HEK293 (cell line): Measurements from ENCODE around the gene HOXA3.
A peak's percentile ranks its signal among the peaks of the same experiment; 100 is the strongest.

Experiments used
- CTCF ChIA-PET: fragments of 350-600 bp; formaldehyde crosslinking; extraction: SDS; loops from one replicate; lab custom pipeline; 2021; ENCODE audit warnings: antibody characterized with exemption; lab: Yijun Ruan, JAX
- POLR2A ChIA-PET: fragments of 300-600 bp; formaldehyde crosslinking; extraction: SDS; loops from one replicate; lab custom pipeline; 2020; ENCODE audit warnings: antibody characterized with exemption, inconsistent platforms; lab: Yijun Ruan, JAX
- H3K27ac ChIP-seq: fragments of 200-500 bp; sonication (Bioruptor generic); 2 replicates; pipeline ENCODE4 v1.5.1; 2014; ENCODE audit warnings: low read depth, low read length, control low read depth, inconsistent platforms; ENCODE audit errors: extremely low read depth
- H3K36me3 ChIP-seq, 2 experiments: fragments of 200-500 bp in 1 of 2; sonication (Bioruptor generic) in 1 of 2; 1 replicate in 1 of 2; 2 replicates in 1 of 2; pipeline ENCODE4 v1.5.1; 2014 to 2017; ENCODE audit warnings: inconsistent platforms in 2 of 2, low read length in 2 of 2; ENCODE audit not compliant: control insufficient read depth in 2 of 2, insufficient read depth in 1 of 2
- H3K4me1 ChIP-seq: fragments of 200-500 bp; sonication (Bioruptor generic); 2 replicates; pipeline ENCODE4 v1.5.1; 2014; ENCODE audit warnings: mild to moderate bottlenecking, low read length, inconsistent platforms; ENCODE audit not compliant: control insufficient read depth, insufficient read depth
- H3K4me3 ChIP-seq: 2 replicates; pipeline ENCODE4 v1.5.1; 2011; ENCODE audit warnings: low read depth, mild to moderate bottlenecking, control low read depth, low read length, moderate library complexity
- H3K9me3 ChIP-seq: fragments of 200-500 bp; sonication (Bioruptor generic); 2 replicates; pipeline ENCODE4 v1.5.1; 2014; ENCODE audit warnings: low read depth, low read length, inconsistent platforms; ENCODE audit not compliant: control insufficient read depth, insufficient read depth
- EGR2 ChIP-seq: fragments of 450-650 bp; formaldehyde crosslinking; IDR thresholded peaks from 2 replicates; pipeline ENCODE4 v1.5.1; 2016; ENCODE audit warnings: low read depth, missing biosample characterization, missing genetic modification characterization
- GLI4 ChIP-seq: fragments of 450-650 bp; formaldehyde crosslinking; IDR thresholded peaks from 2 replicates; pipeline ENCODE4 v1.5.1; 2016; ENCODE audit warnings: missing biosample characterization, missing genetic modification characterization
- IKZF3 ChIP-seq: fragments of 450-650 bp; IDR thresholded peaks from 2 replicates; pipeline ENCODE4 v1.5.0; 2018; ENCODE audit warnings: missing biosample characterization, mild to moderate bottlenecking, missing genetic modification characterization, moderate library complexity
- KLF1 ChIP-seq: fragments of 450-650 bp; formaldehyde crosslinking; IDR thresholded peaks from 2 replicates; pipeline ENCODE4 v1.5.1; 2016; ENCODE audit warnings: missing biosample characterization, missing genetic modification characterization
- KLF10 ChIP-seq: fragments of 450-650 bp; IDR thresholded peaks from 2 replicates; pipeline ENCODE4 v1.5.1; 2018; ENCODE audit warnings: missing biosample characterization, mild to moderate bottlenecking, missing genetic modification characterization
- KLF7 ChIP-seq: fragments of 450-650 bp; formaldehyde crosslinking; IDR thresholded peaks from 2 replicates; pipeline ENCODE4 v1.5.1; 2016; ENCODE audit warnings: missing biosample characterization, missing genetic modification characterization, borderline replicate concordance
- MEIS1 ChIP-seq: sonication (generic); formaldehyde crosslinking; IDR thresholded peaks from 2 replicates; pipeline ENCODE4 v1.8.1; 2022; ENCODE audit warnings: missing genetic modification reagents, mild to moderate bottlenecking, borderline replicate concordance
- RBAK ChIP-seq: fragments of 450-650 bp; formaldehyde crosslinking; IDR thresholded peaks from 2 replicates; pipeline ENCODE4 v1.5.1; 2016; ENCODE audit warnings: missing biosample characterization, missing genetic modification characterization
- SALL2 ChIP-seq: fragments of 450-650 bp; formaldehyde crosslinking; IDR thresholded peaks from 2 replicates; pipeline ENCODE4 v1.5.0; 2017; ENCODE audit warnings: missing biosample characterization, mild to moderate bottlenecking, missing genetic modification characterization, borderline replicate concordance
- TRIM28 ChIP-seq: IDR thresholded peaks from 2 replicates; pipeline ENCODE4 v1.6.1; 2011; ENCODE audit warnings: low read length, control low read depth, borderline replicate concordance
- WT1 ChIP-seq: fragments of 450-650 bp; formaldehyde crosslinking; IDR thresholded peaks from 2 replicates; pipeline ENCODE4 v1.5.1; 2016; ENCODE audit warnings: missing biosample characterization, missing genetic modification characterization
- ZBTB17 ChIP-seq: fragments of 450-650 bp; formaldehyde crosslinking; IDR thresholded peaks from 2 replicates; pipeline ENCODE4 v1.5.1; 2016; ENCODE audit warnings: missing biosample characterization, missing genetic modification characterization
- ZBTB8A ChIP-seq: fragments of 450-650 bp; formaldehyde crosslinking; IDR thresholded peaks from 2 replicates; pipeline ENCODE4 v1.5.1; 2016; ENCODE audit warnings: missing biosample characterization, missing genetic modification characterization
- ZFHX2 ChIP-seq: fragments of 450-650 bp; formaldehyde crosslinking; conservative IDR thresholded peaks from 2 replicates; pipeline ENCODE4 v1.5.1; 2016; ENCODE audit warnings: missing biosample characterization, missing genetic modification characterization
- ZIC2 ChIP-seq: fragments of 450-650 bp; formaldehyde crosslinking; IDR thresholded peaks from 2 replicates; pipeline ENCODE4 v1.5.1; 2016; ENCODE audit warnings: missing biosample characterization, missing genetic modification characterization
- ZNF146 ChIP-seq: fragments of 450-650 bp; formaldehyde crosslinking; IDR thresholded peaks from 2 replicates; pipeline ENCODE4 v1.5.1; 2016; ENCODE audit warnings: missing biosample characterization, missing genetic modification characterization
- ZNF2 ChIP-seq: fragments of 450-650 bp; formaldehyde crosslinking; IDR thresholded peaks from 2 replicates; pipeline ENCODE4 v1.5.1; 2016; ENCODE audit warnings: missing biosample characterization, missing genetic modification characterization
- ZNF366 ChIP-seq: fragments of 450-650 bp; formaldehyde crosslinking; conservative IDR thresholded peaks from 2 replicates; pipeline ENCODE4 v1.5.1; 2016; ENCODE audit warnings: missing biosample characterization, missing genetic modification characterization
- ZNF426 ChIP-seq: fragments of 450-650 bp; formaldehyde crosslinking; IDR thresholded peaks from 2 replicates; pipeline ENCODE4 v1.5.1; 2017; ENCODE audit warnings: missing biosample characterization, missing genetic modification characterization, mild to moderate bottlenecking, inconsistent platforms, moderate library complexity
- ZNF473 ChIP-seq: fragments of 450-650 bp; formaldehyde crosslinking; IDR thresholded peaks from 2 replicates; pipeline ENCODE4 v1.5.1; 2017; ENCODE audit warnings: missing biosample characterization, missing genetic modification characterization
- ZNF521 ChIP-seq: fragments of 450-650 bp; formaldehyde crosslinking; IDR thresholded peaks from 2 replicates; pipeline ENCODE4 v1.5.1; 2017; ENCODE audit warnings: missing biosample characterization, mild to moderate bottlenecking, missing genetic modification characterization
- ZNF600 ChIP-seq: fragments of 450-650 bp; formaldehyde crosslinking; IDR thresholded peaks from 2 replicates; pipeline ENCODE4 v1.5.1; 2016; ENCODE audit warnings: missing biosample characterization, missing genetic modification characterization
- ZNF610 ChIP-seq: fragments of 450-650 bp; formaldehyde crosslinking; IDR thresholded peaks from 2 replicates; pipeline ENCODE4 v1.5.1; 2016; ENCODE audit warnings: missing biosample characterization, missing genetic modification characterization, borderline replicate concordance
- ZNF623 ChIP-seq: fragments of 450-650 bp; formaldehyde crosslinking; IDR thresholded peaks from 2 replicates; pipeline ENCODE4 v1.5.1; 2016; ENCODE audit warnings: missing biosample characterization, missing genetic modification characterization
- ZNF654 ChIP-seq: fragments of 450-650 bp; formaldehyde crosslinking; IDR thresholded peaks from 2 replicates; pipeline ENCODE4 v1.5.1; 2016; ENCODE audit warnings: low read depth, missing biosample characterization, missing genetic modification characterization
- ZNF776 ChIP-seq: fragments of 450-650 bp; formaldehyde crosslinking; IDR thresholded peaks from 2 replicates; pipeline ENCODE4 v1.5.0; 2017; ENCODE audit warnings: missing biosample characterization, missing genetic modification characterization, borderline replicate concordance
- TF ChIP-seq, protein P1 (sequence below): fragments of 450-650 bp; formaldehyde crosslinking; IDR thresholded peaks from 2 replicates; pipeline ENCODE4 v1.5.1; 2016; ENCODE audit warnings: missing biosample characterization, missing genetic modification characterization
- TF ChIP-seq, protein P2 (sequence below): fragments of 450-650 bp; formaldehyde crosslinking; IDR thresholded peaks from 2 replicates; pipeline ENCODE4 v1.5.1; 2017; ENCODE audit warnings: missing biosample characterization, missing genetic modification characterization
- TF ChIP-seq, protein P3 (sequence below): fragments of 450-650 bp; formaldehyde crosslinking; IDR thresholded peaks from 2 replicates; pipeline ENCODE4 v1.5.1; 2016; ENCODE audit warnings: missing biosample characterization, missing genetic modification characterization, borderline replicate concordance

HOXA3 gene

DNA sequence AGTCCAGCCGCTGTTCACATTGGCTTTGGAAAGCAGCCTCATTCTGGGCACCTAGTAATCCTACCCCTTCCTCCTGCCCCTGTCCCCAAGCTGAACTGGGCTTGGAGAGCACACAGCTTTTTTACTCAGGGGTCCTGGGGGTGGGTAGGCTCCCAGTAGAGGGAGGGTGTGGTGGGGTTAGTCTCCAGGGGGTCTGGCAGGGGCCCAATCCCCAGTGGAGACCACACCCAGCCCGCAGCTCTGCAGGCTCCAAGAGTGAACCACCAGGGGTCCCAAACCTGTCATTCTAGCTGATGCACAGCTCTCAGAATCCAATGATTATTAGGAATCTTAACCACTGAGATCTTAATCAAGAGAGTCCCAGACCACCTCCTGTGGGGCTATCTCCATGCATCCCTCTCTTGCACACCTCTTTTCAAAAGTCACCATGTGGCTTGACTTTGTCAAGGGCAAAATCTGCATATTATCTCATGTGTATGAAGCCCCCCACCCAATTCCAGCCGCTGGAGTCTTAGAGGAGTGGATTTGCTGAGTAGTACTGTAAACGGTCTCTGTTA, 30.0 kb upstream of the HOXA3 start (continued):
- no peak for TF ChIP-seq SALL2
- peak; percentile 12; the same call in 1 of the 2 replicates for TF ChIP-seq IKZF3
- TF ChIP-seq, protein P1, sequence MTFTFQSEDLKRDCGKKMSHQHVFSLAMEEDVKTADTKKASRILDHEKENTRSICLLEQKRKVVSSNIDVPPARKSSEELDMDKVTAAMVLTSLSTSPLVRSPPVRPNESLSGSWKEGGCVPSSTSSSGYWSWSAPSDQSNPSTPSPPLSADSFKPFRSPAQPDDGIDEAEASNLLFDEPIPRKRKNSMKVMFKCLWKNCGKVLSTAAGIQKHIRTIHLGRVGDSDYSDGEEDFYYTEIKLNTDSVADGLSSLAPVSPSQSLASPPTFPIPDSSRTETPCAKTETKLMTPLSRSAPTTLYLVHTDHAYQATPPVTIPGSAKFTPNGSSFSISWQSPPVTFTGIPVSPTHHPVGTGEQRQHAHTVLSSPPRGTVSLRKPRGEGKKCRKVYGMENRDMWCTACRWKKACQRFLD (tag by site-specific recombination), result no peak
- TF ChIP-seq KLF1 (tag by site-specific recombination), result peak; percentile 76
- TF ChIP-seq ZNF146, result no peak
- no peak for TF ChIP-seq TRIM28
- TF ChIP-seq ZBTB8A, result peak; percentile 91
- no peak for TF ChIP-seq ZNF2 (tag by site-specific recombination)
- TF ChIP-seq, protein P2, sequence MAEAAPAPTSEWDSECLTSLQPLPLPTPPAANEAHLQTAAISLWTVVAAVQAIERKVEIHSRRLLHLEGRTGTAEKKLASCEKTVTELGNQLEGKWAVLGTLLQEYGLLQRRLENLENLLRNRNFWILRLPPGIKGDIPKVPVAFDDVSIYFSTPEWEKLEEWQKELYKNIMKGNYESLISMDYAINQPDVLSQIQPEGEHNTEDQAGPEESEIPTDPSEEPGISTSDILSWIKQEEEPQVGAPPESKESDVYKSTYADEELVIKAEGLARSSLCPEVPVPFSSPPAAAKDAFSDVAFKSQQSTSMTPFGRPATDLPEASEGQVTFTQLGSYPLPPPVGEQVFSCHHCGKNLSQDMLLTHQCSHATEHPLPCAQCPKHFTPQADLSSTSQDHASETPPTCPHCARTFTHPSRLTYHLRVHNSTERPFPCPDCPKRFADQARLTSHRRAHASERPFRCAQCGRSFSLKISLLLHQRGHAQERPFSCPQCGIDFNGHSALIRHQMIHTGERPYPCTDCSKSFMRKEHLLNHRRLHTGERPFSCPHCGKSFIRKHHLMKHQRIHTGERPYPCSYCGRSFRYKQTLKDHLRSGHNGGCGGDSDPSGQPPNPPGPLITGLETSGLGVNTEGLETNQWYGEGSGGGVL (tag by site-specific recombination), result peak; percentile 29; the same call in 1 of the 2 replicates
- peak; percentile 60; the same call in 1 of the 2 replicates for TF ChIP-seq KLF7 (tag by site-specific recombination)
- TF ChIP-seq ZNF426 (tag by site-specific recombination), result 0 out of 2 replicates have a peak, but pooled peaks have one; percentile 5
- TF ChIP-seq ZNF366 (tag by site-specific recombination), result no peak

DNA sequence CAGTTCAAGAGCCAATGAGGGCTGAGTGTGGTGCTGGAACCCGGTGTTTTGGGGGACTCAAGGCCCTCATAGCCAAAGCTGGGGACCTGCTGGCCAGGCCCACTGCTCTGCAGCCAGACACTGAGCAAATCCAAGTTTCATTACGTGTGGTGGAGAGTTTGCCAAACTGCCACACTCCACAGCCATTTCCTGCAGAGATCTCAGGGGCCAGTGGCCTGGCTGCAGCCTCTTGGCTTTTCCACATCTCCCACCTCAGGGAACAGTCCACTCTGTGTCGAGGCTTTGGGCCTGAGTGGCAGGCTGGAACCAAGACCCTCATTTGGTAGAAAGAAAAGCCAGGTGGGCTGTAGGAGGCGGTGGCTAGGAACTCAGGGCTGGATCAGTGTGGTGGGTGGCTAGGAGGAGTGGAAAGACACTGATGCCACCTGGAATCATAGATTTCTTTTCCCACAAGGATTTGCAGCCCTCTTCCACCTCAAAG, 29.5 kb upstream of the HOXA3 start:
- ChIA-PET CTCF (interaction anchor here (0.7 to 1.8 kb wide), 5 partner anchors 9 to 275 kb away, joined by 3 to 7 read pairs (median 4); no protein-coding TSS in a partner anchor), POLR2A (interaction anchor here (0.6 to 7.6 kb wide), 6 partner anchors 9 to 739 kb away, joined by 3 to 237 read pairs (median 4); partner anchors contain the start of genes HOXA10 and HOXA9)
- peak overlapping the region; percentile 99 for H3K27ac ChIP-seq

DNA sequence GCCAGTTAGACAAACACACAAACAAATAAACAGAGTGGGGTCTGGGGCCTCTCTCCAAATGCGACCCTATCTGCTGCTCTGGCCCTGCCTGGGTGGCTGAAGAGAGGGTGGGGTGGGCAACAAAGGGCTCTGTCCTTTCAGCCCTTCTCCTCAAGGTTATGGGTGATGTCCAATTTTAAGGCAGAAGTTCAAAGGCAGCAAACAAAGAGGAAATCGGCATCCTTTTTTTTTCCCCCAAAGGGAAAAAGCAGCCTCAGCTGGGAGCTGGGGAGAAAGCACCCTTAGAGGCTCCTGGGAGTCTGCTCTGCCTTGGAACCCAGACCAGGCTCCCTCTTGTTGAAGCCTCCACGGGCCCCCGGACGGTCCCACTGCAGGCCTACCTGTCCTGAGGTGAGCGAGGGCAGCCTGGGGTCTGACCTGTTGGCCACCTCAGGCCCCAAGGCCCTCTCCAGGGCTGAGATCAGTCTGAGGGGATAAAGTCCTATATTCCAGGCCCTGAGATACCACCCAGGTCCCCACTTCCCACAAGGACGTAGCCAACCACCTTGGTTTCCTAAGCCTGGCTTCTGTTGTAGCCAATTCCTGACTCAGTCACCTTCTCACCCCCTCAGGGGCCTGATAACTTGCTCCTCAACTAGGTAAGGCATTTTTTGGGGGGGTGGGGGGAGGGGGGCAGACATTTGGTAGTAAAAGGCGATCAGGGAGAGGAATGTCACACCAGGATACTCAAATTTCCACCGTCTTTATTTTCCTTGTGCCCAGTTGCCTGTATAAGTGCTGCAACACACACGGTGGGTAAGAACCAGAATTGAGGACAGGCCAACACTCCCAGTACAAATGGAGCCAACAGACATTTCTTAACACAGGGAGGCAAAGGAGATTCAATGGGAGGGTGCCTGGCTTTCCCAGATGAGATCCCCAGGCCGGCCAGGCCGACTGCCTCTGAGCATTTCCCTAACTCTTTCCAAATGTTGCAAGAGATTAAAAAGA, 28.3 kb upstream of the HOXA3 start:
- peak overlapping the region; percentile 99 for H3K27ac ChIP-seq
- peak overlapping the region; percentile 76 for H3K4me3 ChIP-seq
- ChIA-PET CTCF (interaction anchor here (0.5 to 2.6 kb wide), 8 partner anchors 10 to 1394 kb away, joined by 3 to 15 read pairs (median 4); no protein-coding TSS in a partner anchor), POLR2A (interaction anchor here (0.7 to 7.6 kb wide), 16 partner anchors 8 to 1318 kb away, joined by 4 to 237 read pairs (median 8); partner anchors contain the start of genes HOXA10, HOXA5, HOXA6 and HOXA7)
- peaks cover 29% of the 10 kb centered on the region for H3K4me1 ChIP-seq
- no peaks in the 10 kb centered on the region for H3K9me3 ChIP-seq
- H3K36me3 ChIP-seq, result peaks cover 0 to 10% of the 10 kb centered on the region in 2 experiments; a peak in 2 of 3 replicates
- TF ChIP-seq ZNF366 (tag by site-specific recombination), result 0 out of 2 replicates have a peak, but pooled peaks have one; percentile 37
- TF ChIP-seq GLI4 (tag by site-specific recombination), result no peak
- TF ChIP-seq ZNF610 (tag by site-specific recombination), result no peak
- no peak for TF ChIP-seq WT1
- no peak for TF ChIP-seq KLF10 (tag by site-specific recombination)
- peak; percentile 5; the same call in 1 of the 2 replicates for TF ChIP-seq ZBTB8A
- no peak for TF ChIP-seq ZIC2
- TF ChIP-seq ZNF521, result no peak
- no peak for TF ChIP-seq ZNF473
- TF ChIP-seq ZNF600, result peak; percentile 36; the same call in 1 of the 2 replicates
- TF ChIP-seq ZNF623 (tag by site-specific recombination), result no peak
- TF ChIP-seq, protein P3, sequence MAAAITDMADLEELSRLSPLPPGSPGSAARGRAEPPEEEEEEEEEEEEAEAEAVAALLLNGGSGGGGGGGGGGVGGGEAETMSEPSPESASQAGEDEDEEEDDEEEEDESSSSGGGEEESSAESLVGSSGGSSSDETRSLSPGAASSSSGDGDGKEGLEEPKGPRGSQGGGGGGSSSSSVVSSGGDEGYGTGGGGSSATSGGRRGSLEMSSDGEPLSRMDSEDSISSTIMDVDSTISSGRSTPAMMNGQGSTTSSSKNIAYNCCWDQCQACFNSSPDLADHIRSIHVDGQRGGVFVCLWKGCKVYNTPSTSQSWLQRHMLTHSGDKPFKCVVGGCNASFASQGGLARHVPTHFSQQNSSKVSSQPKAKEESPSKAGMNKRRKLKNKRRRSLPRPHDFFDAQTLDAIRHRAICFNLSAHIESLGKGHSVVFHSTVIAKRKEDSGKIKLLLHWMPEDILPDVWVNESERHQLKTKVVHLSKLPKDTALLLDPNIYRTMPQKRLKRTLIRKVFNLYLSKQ (tag by site-specific recombination), result no peak
- no peak for TF ChIP-seq TRIM28
- TF ChIP-seq ZNF654 (tag by site-specific recombination), result no peak
- no peak for TF ChIP-seq MEIS1 (CRISPR knock-in tag)
- TF ChIP-seq RBAK (tag by site-specific recombination), result no peak

More for the DNA sequence above, 29.5 kb upstream of the HOXA3 start:
- H3K4me1 ChIP-seq, result peaks cover 31% of the 10 kb centered on the region
- TF ChIP-seq ZNF600, result peak; percentile 58; the same call in 1 of the 2 replicates
- TF ChIP-seq IKZF3, result peak; percentile 24; the same call in 1 of the 2 replicates
- peak; percentile 37 for TF ChIP-seq EGR2 (tag by site-specific recombination)
- TF ChIP-seq ZFHX2, result peak; percentile 26; the same call in 1 of the 2 replicates
- TF ChIP-seq ZBTB17 (tag by site-specific recombination), result peak; percentile 86
- TF ChIP-seq ZNF776 (tag by site-specific recombination), result no peak
- TF ChIP-seq, all 188 proteins: peak for 5
- Histone ChIP-seq H3K9me3 (no peaks in the 10 kb centered on the region), H3K4me3 (peak overlapping the region; percentile 9), H3K36me3 (peaks cover 0 to 10% of the 10 kb centered on the region in 2 experiments; a peak in 2 of 3 replicates)
